T-helper 2 cell treated with Interferon-gamma antibody and Interleukin-4, amounts not matched to agents 100 ng/mL and 5 ng/mL, for 36 hours (primary cell): ENCODE results near the gene AMOT. TPM values are rescaled to one million over a fixed set of nuclear protein-coding genes. Genes with fewer than 3 reads are reported as not detected.

Experiments
- intact Hi-C: fragments of 100-400 bp; cut with micrococcal nuclease; formaldehyde crosslinking; loops from one replicate; pipeline ENCODE4 v1.15.1; 2023
- total RNA-seq: library from RNA; stranded (reverse); gene quantifications from 2 replicates; pipeline ENCODE4 v1.2.3, GENCODE V29; 2022

AMOT gene
- total RNA-seq, 1 donor from 2014 or later, result 3.1 TPM

DNA sequence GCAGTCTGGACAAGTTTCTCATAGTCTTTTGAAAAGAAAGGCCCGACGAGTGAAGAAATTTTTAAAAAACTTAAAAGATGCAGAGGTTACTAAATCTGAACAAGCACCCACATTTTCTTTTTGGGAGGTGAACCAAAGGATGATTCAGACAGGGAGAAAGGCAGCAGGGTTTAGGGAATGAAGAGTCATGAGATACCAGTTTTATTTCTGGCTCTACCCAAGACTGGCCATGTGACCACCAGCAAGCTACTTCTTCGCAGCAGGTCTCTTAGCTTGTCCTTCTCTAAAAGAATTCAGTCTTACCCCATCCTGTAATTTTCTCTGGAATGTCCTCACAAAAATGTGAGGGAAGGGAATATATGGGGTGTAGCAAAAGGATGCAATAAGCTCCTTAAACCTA is 37.6 kb downstream of the AMOT start:
- intact Hi-C loops, result no loop called here

DNA sequence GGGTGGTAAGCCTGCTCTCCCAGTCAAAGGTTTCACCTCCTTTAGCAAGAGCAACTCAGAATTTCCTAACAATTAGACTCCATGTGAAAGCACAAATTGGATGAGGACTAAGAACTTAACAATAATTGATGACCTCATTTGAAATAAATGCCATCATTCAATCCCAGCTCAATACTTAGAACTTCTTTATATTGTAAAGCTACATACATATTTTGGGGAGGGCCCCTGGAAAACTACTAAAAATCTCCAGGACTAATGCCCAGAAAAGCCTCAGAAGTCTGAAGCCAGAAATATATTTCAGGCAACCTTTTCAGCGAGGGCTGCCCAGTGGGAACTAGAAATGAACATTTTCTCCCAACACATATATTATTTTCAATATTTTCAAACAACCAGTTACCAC is 38.1 kb downstream of the AMOT start:
- intact Hi-C loops, result no loop called here

DNA sequence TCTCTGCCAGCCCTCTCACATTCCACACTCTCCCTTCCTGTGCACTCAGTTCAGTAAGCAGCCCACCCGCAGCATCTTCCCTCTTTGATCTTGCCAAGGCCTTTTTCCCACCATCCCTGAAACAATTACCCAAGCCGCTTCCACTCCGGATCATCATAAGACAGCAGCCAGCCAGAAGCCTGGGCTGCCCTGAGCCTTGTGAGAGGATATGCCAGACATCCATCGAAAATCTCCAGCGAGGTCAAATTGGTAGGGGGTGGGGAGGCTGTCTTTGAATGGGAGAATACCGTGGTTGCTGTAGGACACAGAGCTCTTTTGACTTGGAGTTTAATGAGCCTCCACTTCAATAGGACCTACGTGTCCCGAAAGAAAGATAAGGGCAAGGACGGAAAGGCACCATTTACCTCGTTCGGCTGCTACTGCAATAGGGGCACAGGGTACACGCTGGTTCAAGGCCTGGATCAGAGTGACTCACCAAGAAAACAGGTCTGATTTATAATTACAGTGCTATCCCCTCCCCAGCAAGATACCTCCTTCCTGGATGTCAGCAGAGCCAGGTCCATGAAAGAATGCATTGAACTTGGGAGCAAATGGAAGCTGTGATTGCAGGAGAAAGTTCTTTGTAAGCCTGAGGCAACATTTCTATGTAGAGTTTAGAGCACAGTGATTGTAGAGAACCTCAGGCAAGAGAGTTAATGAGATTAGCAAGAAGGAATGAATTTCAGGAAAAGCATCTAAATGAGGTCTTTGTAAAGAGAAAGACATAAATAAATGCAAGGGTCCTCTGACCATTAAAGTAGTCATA is 39.5 kb downstream of the AMOT start:
- intact Hi-C loops, result no loop called here

DNA sequence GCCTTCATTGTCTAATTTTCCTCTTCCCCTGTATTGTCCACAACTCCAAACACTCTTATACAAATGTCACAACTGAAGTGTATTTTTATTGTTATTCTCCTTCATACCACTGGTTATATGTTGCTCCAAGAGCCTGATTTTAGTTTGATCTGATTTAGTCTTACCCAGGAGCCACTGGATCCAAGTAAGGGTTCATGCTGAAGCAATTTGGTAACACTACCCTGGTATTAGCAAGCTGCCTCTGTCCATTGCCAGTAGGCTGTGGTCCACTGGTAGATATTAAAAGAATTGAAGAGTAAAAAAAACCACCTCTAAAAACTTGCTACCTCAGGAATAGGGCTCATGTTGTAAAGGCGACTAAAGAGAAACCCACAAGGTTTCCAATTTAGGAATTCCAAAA is 41.2 kb downstream of the AMOT start:
- intact Hi-C loops, result no loop called here

DNA sequence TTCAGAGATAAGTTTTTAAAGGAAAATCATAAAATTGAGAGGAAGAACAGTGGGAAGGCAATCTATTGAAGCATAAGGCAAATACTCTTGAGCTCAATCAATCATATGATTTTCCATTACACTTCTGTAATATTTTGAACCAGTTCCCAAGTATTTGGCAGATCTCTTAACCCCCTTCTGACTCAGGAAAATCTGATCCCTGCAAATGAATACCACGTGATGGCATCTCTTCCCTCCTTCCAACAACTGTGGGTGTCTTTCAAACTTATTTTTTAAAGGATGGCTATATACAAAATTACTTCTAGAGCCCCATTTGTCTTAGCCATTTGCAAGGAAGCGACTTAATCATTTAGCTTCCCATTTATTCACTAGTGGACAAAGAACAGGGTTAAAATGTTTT is 41.9 kb downstream of the AMOT start:
- intact Hi-C loops, result no loop called here

DNA sequence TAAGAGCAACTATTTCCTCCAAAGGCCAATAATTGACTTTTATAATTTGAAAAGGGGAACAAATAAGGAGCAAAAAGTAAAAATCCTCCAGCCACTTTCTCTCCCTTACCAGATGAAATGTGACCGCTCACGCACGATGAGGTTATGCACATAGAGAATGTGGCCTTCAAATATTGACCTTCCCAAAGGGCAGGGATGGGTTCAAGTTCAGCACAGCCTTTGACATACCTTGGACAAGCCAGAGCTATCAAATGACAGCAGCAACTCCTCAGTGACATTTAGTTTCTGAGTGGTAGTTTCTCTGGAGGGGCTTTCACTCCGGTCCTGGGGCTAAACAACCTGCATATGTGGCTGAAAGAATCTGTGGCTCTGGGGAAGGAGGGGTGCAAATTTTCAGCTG is 50.7 kb downstream of the AMOT start:
- intact Hi-C loops, result no loop called here

DNA sequence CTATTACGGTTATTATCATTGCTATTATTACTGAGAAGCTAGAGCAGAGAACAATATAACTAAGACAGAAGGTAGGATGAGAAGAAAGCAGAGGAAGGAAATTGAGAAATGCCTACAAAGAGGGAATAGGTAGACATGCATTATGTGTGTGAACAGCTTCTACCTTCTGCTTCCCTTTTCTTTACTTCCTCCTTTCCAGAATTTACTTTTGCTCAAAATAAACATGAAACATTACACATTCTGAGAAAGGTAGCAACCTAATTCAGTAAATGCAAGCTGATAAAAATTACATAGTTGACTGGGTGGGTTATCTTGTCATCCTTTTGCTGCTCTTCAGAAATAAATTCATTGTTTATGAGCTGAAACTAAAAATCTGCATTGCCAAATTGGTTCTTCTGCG is 54.6 kb downstream of the AMOT start:
- intact Hi-C loops, result no loop called here

DNA sequence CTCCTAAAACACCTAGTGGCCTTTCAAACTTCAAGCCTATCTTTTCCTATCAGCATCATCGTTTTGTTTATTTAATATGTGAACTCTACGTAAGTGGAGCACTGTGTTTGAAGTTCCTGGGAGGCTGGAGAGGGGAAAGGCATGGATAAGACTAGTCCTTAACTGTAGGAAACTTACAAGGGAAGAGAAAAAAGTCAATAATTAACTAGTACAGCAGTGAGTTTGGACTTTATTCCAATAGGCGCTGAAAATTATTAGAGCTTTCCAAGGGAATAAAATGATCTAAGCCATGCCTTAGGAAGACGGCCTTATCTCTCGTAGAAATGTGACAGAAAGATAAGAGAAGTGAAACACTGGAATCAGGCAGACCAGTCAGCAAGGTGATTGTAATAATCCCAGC is 55.3 kb downstream of the AMOT start:
- intact Hi-C loops, result no loop called here

DNA sequence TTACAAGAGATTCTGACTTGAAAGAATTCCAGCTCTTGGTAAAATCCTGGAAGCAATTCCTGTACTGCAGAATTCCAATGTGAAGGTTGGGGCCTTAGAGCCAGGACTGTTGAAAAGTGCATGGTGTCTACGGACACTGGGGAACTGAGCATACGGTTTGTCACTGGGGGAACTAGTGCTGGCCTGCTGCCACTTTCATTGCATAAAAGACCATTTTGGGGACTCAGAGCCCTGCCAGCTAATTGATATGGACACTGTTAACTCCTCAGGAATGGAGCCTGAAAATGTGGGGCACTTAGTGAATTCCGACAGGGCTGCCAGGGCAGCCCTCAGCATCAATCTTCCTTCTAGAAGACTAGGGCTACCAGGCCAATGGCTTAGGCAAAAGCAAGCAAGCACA is 55.9 kb downstream of the AMOT start:
- intact Hi-C loops, result no loop called here

DNA sequence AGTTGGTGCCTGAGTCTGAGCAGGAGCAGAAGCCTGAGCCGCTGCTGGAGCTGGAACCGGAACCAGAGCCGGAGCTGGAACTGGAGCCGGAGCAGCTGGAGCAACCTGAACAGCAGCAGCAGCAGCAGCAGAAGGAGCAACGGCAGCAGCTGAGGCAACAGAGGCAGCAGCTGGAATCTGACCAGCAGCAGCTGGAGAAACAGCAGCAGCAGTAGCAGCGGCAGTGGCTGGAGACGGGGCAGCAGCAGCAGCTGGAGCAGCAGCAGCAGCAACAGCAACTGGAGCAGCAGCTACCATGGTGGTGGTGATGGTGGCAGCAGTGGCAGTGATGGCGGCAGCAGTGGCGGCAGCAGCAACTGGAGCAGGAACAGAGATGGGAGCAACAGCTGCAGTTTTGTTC is 61.5 kb downstream of the AMOT start:
- intact Hi-C loops, result no loop called here

DNA sequence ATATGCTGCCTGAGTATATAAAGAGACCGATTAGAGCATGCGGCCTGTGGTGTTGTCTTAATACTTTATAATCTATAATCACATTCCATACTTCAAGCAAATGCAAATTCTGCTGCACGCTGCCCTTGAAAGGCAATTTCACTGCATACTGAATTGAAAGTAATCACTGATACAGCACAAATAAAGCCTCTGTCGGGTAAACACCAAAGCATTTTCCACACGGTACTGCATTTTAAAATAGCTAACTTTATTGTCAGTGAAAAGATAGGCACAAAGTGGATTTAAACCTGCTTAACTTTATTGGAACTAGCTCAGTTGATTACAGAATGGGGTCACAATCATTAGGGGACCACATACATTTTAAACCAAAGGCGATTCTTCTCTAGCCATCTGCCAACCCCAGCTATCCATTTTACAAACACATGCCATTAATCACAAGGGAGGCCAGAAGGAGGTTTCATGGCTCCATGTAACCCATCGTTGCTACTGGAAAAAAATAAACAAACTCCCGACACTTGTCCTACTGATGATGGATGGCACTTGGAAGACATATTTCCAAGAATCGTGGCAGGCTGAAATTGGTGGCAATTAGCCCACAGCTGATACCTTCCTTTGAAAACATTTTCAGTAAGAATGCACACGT is 65.9 kb downstream of the AMOT start:
- intact Hi-C loops, result no loop called here

DNA sequence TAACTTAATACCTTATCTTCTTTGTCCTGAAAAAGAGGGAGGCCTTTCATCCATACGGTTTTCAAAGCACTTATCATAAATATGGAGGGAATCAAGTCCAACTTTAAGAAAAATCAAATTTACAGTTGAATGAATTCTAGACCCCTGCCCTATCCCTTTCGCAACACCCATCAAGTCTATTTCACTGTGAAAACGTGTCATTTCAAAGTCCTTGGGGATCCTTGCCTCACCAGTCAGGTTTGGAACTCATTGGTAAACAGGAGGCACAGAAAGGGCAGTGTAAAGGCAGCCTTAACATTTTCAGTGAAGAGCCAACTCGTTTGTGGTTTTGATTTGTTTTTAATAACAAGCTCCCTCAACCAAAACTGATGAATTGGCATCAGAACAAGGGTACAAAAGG is 66.5 kb downstream of the AMOT start:
- intact Hi-C loops, result no loop called here

DNA sequence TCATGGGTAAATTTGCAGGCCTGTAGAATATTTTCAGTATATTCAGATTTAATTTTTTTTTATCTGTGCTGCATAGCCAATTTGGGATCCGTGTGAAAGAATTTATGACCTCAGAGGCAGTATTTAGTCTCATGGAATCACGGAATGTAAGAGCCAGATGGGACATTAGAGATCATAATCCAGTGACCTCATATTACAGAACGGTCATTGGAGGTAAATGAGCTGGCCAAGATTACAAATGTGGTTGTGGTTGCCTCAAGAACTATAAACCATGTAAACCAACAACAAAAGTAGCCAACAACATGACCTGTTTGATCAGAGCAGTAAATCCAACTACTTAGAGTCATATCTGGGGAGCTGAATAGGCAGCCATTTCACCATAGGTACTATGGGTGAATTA is 71.6 kb downstream of the AMOT start:
- intact Hi-C loops, result no loop called here

DNA sequence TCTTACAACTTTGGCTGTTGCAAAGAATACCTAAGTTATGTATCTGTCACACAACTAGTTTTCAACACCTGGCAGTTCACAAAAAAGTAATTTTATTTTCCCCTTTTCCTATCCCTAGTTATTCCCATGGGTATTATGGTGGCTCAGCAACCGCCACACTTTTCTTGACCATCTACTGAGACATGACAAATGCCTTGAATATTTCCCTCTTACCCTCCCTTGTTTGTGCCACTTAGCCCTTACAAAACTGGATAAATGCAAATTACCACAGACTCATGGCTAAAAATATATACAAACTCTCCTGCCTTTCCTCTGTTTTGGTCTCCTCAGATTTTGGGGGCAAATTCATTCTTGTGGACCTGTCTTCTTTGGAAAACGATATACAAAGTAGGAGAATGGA is 72.1 kb downstream of the AMOT start:
- intact Hi-C loops, result no loop called here

DNA sequence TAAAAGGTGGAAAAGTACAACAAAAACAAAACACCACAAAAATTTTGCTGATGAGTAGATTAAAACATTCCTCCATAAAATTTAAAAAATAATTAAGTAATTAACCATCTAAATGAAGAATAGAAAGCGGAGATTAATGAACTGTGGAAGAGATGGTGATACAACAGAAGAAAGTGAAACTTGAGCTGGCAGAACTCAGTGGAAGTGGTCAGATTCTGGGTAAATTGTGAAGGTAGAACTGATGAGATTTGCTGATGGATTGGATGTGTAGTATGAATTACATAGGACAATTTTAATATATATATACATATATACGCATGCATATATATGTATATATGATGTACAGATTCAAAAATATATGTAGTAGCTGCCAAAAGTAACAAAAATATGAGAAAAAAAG is 73.9 kb downstream of the AMOT start:
- intact Hi-C loops, result no loop called here

DNA sequence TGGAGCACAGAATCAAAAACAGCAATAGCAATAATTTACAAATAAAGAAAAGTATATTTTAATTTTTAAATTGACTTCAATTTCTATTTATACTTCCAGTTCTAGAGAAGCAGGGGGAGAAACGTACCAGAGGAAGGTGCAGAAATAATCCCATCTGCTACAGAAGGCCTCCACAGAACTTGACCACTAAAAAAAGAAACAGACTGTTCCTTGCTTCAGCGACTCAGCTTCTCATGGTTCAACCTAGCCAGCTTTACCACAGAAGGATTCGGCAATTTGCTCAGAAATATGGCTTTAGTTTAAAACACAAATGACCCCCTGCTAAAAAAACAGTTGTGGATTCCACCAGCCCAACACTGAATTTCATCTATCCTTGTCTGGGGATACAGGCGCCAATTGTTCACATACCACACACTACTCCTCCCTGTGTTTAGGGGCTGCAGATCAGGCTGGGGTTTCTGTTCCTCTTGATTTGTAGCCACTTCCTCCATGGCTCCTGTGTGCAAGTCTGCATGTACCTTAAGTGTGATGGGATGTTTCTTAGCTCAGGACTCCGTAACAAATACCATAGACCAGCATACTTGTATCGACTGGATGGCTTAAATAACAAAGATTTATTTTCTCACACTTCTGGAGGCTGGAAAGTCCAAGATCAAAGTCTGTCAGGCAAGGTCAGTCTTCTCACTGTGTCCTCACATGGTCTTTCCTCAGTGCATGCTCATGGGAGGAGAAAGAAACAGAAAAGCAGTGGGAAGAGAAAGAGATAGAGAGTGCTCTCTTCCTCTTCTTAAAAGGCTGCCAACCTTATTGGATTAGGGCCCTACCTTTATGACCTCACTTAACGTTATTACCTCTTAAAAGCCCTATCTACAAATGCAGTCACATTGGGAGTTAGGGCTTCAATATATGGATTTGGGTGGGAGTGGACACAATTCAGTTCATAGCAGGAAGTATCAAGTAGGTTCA is 79.1 kb downstream of the AMOT start:
- intact Hi-C loops, result no loop called here

DNA sequence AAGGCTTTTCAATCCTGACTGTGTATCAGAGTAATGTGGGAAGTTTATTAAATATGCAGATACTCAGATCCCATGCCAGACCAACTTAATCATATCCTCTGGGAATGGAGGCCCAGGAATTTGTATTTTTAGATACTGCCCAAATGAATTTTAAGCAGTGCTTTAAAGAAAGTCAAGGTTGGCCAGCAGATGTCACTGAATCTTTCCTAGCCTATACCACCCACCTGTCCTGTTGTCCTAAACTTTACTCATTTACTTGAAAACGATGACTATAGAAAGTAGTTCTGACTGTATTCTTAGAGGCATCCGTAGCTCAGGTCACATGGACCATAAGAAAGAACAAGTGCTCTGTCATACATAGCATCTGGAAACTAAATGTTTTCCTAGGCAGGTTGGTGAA is 79.9 kb downstream of the AMOT start:
- intact Hi-C loops, result no loop called here

DNA sequence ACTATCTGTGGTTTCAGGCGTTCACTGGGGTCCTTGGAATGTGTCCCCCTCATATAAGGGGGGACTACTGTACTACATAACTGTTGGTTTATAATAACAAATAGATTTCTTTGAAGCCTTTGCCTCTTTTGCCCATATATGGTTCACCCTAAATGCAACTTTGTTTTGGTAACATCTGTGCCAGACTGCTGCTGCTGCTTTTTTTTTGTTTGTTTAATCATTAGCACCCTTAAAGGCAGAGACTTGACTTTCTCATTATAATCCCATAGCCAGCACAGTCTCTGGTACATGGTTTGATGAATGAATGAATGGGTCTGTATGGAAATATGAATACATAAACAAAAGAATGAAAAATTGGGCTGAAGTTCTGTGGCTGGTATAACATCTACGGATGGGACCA is 80.7 kb downstream of the AMOT start:
- intact Hi-C loops, result no loop called here

DNA sequence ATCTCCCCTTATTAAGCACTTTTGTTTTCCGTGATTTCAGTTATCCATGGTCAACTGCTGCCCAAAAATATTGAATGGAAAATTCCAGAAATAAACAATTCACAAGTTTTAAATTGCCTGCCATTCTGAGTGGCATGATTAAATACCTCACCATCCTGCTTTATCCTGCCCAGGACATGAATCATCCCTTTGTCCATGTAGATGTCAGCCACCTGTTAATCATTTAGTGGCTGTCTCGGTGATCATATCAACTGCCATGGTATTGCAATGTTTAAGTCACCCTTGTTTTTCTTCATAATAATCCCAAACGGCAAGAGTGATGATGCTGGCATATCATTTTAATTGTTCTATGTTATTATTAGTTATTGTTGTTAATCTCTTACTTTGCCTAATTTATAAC is 81.1 kb downstream of the AMOT start:
- intact Hi-C loops, result no loop called here

DNA sequence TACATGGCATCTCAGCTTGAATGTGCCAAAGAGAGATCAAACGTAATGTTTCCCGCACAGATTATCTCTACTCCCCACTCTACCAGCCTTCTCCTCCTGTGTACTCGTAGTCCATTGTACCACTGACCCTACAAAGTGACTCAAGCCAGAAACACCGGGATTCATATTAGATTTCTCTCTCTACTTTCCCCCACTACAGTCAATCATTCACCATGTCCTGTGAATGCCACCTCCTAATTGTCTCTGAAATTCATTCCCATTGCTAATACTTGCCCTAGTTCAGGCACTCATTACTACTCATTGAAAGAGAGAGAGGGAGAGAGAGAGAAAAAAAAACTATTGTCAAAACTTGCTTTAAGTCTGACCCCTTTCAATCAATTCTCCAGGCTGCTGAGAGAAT is 82.7 kb downstream of the AMOT start:
- intact Hi-C loops, result no loop called here

DNA sequence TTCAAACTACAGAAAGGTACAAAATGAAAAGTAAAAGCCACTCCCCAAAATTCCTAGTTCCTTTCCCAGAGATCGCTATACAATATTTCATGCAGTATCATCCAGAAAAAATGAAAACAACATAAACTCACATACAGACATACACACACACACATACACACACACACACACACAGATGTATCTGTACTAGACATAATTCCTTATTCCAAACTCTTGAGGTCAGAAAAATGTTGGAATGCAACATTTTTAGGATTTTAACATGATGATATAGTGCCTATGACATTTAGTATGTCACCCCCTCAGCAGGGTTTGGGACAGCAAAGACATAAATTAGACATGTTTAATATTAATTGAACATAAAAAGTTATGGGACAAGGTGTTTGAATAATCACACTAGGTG is 87.5 kb downstream of the AMOT start:
- intact Hi-C loops, result no loop called here

DNA sequence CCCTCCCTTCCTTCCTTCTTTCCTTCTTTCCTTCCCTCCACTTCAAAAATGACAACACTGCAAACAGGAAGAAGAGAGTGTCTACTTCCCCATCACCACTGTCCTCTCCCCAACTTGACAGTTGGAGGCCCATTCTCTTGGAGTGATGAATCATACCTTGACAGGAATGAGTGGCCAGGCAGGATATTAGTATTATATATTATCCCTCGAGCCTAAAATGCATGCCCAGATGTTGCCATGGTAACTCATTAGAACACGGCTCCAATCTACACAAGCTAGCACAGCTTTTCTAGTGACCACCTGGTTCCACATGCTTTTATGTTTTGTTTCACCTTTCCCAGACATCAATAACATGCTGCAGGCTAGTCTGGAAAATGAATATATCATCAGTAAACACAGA is 89.6 kb downstream of the AMOT start:
- intact Hi-C loops, result no loop called here
